Activated CD8-positive, alpha-beta memory T cell treated with anti-CD3 and anti-CD28 coated beads for 48 hours (primary cell): Measurements from ENCODE around the gene KIF1B.
"Not testable (repeated sequence)": the region's sequence is repeated elsewhere in the genome, so short reads cannot be mapped to it uniquely, and the experiment has no call there.

Experiments
- DNase-seq, 3 experiments: peaks; one replicate each; pipeline ENCODE4 v3.0.0-alpha.2; 2020; ENCODE audit warnings: low read depth in 2 of 3, low spot score in 2 of 3

The KIF1B gene

DNA sequence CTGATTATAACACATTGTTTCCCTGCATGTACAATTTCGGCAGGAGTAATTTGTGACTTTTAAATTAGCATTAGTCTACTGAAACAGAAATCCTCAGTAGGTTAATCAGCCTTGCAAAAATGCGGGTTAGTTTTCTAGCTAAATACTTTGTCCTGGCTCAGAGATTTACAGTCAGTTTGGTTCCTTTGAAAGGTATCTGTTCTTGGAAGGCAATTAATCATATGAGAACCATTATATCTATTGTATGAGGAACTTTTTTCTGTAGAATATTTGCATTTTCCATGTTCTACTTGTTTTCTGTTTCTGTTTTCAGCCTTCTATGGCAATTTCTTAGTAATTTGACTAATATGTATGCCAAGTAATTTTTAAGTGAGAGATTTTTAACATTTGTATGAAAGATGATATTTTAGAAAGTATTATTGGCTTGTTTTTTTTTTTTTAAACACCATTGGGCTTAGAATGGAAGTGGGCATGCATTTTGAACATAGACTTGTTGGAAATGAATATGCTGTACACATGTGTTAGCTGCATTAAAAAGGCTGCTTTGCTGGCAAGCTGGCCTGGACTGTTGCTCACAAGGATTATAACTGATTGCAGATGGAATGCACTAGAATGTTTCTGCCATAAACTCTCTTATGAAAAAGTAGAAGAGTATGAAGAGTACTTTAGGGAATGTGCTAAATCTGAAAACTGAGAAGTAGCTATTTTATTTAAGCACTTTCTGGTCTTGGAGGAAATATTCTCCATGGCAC, 26.2 kb downstream of the KIF1B start:
- no peak for DNase-seq

DNA sequence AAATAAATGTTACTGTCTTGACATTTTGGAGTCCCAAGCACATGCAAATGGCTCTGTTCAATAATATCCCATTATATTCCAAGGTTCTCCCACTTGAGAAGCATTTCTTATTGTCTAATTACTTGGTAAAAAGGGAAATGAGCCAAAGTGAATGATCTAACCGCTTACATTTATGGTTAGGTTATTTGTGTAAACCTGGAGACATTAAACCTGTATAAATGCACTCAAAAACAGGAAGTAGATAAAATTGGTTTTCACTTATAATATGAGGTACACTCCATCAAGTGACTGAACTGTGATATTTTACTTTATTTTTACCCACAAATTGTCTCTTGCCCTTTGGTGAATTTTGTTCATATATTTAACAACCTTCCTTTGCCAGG, 26.8 kb downstream of the KIF1B start:
- DNase-seq, result no peak

- no peak for DNase-seq
These were observed 31.8 kb downstream of the KIF1B start for GRCh38 chr1:10242135-10242534.

DNA sequence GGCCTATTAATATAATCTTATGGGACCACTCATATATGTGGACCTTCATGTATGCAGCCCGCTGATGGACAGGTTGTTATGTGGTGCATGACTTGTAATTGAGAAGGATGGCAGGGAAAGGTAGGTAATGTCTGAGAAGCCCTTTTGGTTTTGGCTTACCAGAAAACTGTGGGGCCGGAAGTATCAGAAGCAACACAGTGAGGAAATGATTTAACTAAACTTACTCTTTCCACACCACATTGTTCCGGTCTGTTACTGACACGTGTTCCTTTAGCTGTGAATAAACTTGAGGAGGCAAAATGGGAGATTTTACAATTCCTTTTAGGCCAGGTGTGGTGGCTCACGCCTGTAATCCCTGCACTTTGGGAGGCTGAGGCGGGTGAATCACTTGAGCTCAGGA, 32.4 kb downstream of the KIF1B start:
- DNase-seq, result no peak

DNA sequence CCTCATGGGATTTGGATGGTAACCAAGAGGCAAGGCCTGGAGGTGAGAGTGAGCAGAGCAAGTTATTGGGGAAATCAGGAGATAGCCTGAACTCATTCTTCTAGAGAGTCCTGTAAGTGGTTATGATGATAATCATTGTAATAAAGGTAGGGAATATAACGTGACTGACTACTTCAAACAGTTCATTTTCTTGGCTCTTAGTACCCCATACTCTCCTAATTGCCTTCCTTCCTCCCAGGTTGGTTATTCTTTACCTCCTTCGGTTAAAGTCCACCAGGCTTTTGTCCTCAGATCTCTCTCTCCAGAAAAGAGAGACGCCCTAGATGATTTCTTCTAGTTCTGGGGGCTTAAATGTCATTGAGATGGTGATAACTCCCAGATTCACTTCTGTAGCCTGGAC, 35.3 kb downstream of the KIF1B start:
- no peak for DNase-seq

DNA sequence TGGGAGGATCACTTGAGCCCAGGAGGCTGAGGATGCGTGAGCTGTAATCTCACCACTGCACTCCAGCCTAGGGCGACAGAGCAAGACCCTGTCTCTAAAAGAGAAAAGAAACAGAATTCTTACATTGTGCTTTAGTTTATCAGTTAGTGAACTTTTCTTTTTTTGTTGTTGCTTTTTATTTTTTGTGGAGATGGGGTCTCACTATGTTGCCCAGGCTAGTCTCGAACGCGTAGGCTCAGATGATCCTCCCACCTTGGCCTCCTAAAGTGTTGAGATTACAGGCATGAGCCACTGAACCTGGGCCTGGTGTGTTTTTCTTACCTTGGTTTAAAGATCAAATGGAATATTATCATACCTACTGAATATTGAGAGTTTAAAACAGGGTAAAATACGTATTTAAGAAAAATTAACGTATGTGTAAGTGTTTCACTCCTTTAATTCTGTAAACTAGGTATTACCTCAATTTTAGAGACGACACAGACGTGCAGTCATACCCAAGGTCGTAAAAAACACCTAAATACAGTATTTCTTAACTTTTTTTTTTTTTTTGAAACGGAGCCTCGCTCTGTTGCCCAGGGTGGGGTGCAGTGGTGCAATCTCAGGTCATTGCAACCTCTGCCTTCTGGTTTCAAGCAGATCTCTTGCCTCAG, 39.6 kb downstream of the KIF1B start:
- DNase-seq, result no peak

- no peak for DNase-seq
These were observed 40.3 kb downstream of the KIF1B start for GRCh38 chr1:10250663-10251062.

GRCh38 chr1:10251325-10252108, 41.1 kb downstream of the KIF1B start:
- DNase-seq, result not testable (repeated sequence)

- no peak for DNase-seq
These were observed 42.1 kb downstream of the KIF1B start for GRCh38 chr1:10252508-10252907.

DNA sequence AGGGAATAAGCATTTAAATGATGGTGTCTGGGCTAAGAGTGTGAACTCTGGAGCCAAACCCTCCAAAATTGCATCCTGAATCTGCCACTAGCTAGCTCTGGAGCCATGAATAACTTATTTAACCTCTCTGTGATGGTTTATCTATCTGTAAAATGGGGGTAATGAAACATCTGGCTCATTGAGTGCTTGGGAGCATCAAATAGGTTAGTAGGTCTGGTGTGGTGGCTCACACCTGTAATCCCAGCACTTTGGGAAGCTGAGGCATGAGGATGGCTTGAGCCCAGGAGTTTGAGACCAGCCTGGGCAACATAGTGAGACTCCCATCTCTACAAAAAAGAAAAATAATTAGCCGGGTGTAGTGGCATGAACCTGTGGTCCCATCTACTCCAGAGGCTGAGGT, 42.8 kb downstream of the KIF1B start:
- DNase-seq, result no peak

GRCh38 chr1:10253755-10254154, 43.4 kb downstream of the KIF1B start:
- DNase-seq, result no peak

GRCh38 chr1:10257851-10258250, 47.5 kb downstream of the KIF1B start:
- no peak for DNase-seq

GRCh38 chr1:10259547-10259946, 49.2 kb downstream of the KIF1B start:
- DNase-seq, result not testable (repeated sequence)

DNA sequence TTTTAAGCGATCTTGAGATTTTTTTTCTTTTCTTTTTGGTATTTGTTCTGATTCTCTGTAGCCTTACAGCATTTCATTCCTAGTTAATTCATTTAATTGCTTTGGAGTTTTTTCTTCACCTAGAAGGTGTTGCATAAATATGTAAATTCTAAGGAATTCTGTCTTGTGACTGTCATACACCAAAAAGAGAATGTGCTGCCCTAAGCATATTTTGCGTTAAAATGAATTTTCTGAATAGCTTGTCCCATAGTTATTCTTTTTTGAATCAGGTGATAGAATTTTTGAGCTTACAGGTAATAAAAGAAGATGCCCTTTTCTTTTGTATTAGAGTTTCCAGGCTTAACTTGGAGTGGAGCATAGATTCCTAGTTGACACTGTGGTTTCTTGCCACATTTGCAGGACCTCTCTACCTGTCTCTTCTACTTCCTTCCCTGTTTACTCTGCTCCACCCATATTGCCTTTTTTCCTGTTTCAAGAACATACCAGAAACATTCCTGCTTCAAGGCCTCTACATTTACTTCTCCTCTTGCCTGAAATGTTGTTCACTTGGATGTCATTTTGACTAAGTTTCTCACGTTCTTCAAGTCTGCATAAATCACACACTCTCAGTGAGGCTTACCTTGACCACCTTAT, 53.2 kb downstream of the KIF1B start:
- no peak for DNase-seq

DNA sequence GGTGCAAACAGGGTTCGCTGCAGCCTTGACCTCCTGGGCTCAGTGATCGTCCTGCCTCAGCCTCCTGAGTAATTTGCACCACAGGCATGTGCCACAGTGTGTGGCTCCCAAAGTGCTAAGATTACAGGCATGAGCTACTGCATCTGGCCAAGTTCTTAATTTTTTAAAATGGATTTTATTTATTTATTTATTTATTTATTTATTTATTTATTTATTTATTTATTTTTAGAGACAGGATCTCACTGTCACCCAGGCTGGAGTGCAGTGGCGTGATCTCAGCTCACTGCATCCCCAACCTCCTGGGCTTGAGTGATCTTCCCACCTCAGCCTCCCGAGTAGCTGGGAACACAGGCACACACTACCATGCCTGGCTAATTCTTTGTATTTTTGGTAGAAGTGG, 54.7 kb downstream of the KIF1B start:
- DNase-seq, result no peak

DNA sequence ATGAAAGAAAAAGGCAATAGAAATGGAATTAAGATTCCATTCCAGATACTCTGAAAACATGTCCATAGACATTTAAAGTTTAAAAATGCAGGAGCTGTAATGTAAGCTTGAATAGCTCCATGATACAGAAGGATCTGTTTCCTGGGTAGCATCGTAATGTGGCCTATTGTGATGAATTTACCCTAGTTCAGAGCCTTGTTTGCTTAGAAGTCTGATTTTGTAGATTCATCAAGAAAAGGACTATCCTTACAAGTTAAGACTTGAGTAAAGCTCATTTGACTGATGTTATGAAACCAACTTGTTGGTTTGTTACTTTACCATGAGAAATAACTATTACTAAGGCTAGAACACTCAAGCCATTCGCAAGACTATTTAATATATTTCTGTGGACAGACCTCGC, 55.5 kb downstream of the KIF1B start:
- DNase-seq, result no peak

DNA sequence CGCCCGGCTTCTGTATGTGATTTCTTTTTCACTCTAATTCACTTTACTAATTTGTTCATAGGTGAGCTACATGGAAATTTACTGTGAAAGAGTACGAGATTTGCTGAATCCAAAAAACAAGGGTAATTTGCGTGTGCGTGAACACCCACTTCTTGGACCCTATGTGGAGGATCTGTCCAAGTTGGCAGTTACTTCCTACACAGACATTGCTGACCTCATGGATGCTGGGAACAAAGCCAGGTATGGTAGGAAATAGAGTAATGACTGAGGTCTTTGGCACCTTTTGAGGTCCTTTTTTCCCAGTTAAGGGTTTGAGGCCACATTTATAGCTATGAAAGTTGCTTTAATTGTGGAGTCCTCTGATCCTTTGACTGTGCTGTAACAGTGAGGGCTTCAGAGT, 56.9 kb downstream of the KIF1B start:
- DNase-seq, result no peak

DNA sequence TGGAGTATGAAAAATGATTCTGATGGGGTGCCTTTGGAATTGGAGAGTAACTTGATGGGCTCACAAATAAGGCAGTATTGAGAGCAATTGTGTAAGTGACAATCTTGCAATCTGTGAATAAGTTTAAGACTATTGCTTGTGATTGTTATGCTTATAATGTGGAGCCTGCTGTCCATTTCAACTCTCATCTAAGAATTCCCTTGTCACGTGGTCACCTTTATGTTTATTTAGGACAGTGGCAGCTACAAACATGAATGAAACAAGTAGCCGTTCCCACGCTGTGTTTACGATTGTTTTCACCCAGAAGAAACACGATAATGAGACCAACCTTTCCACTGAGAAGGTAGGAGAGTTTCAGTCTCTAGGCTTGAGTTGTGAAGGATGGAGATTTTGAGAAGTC, 57.6 kb downstream of the KIF1B start:
- no peak for DNase-seq

DNA sequence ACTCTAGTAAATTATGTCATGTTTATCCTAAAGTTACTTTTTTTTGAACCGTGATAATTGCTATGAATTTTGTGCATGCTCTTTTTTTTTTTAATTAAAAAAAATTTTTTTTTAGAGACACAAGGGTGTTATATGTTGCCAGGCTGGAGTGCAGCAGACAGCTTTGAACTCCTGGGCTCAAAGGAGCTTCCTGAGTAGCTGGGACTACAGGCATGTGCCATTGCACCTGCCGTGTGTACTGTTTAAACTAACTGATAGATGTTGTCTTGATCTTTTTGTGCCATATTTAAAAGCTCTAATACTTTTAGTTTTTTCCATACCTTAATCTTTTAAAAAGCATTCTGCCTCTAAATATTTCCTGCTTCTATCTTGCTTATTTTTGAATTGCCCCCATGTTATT, 60.7 kb downstream of the KIF1B start:
- DNase-seq, result no peak

DNA sequence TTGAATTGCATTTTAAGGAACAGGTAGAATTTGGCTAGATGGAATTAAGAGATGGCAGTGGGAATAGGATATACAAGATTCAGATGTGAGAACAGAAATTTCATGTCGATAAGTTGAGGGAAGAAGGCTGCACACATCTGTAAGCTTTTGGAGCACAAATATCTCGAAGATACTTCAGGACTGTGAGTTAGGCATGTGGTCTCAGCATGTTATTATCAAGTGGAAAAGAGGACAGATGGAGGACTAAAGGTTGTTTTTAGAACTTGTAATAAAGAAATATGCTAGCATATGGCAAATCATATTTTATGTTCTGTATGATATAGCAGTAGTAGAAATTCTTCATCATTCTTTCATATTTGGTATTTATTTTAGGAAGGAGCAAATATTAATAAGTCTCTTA, 61.5 kb downstream of the KIF1B start:
- DNase-seq, result no peak

DNA sequence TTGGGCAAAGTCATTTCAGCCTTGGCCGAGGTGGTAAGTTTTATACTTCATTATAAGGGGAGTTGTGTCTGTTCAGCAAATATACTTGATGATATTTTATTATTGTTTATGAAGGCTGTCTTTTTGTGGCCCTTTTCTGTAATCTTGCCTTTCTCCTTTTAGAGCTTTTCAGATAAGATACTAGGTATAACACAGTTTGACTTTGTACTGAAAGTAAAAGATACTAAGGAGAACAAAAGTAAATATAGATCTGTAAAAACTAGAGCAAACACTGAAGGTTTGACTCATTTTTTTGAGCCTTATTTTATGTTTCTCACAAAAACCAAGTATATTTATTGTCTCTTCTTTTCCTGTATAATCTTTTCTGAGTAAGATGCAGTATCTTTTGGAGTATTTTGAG, 61.9 kb downstream of the KIF1B start:
- DNase-seq, result no peak

DNA sequence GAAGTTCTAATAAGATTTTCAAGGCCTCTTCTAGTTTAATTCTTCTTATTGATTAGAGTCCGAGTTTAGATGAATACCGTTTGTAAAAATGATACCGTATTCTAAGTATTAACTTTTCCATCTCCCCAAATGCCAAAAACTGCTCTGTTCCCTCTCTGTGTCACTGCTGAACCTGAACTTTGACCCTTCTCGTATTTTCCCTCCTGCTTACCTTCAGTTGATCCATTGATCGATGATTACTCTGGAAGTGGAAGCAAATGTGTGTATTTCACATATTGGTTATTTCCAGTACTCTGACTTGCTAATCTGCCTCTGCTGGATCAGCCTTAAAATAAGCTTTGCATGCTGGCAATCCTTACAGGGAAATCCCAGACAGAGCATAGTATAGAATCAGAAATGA, 68.5 kb downstream of the KIF1B start:
- no peak for DNase-seq
